UCSD-AML1 (cell line): ENCODE data around the gene COBL.

Experiments
- DNase-seq: peaks from one replicate; lab custom pipeline; 2025; ENCODE audit not compliant: unreplicated experiment; lab: John Stamatoyannopoulos, UW

Gene COBL

DNA sequence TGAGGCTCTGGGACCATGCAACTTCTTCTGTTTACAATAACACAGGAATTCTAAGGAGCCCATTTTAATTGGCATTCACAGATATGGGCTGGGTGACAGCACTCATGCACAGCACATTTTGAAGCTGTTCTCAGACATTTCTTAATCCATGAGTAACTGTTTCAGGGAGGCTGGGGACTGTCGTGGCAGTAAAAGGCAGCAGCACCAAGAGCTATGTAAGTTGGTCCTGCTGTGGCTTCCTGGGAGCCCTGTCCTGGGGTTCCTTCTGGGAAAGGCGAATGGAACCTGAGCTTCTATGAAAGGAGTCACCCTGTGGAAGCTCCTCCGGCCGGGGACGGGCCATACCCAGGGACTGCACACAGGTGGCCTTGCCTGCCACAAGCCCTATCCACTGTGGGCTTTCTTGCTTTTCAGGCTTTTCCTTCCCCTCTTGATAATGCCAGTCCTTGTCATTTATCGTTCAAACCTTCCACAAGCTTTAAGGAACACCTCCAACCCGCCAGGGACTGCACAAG is 40.5 kb downstream of the COBL start:
- no peak for DNase-seq

DNA sequence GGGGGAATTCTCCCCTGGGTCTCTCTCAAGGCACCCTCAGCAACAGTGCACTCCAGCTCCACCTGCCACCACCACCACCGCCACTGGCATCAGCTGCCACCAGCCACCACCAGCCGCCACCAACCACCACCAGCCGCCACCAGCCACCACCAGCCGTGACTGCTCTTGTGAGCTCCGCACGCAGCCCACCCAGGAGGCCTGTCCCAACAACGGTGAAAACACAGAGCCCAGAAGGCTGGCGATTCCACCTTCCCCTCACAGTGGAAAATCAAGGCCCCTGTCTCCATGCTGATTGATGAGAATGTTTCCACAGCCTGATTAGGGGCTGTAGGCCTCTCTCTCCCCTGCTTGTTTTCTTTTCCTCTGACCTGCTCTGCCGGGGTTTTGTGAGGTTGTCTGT is 41.1 kb downstream of the COBL start:
- DNase-seq: no peak

DNA sequence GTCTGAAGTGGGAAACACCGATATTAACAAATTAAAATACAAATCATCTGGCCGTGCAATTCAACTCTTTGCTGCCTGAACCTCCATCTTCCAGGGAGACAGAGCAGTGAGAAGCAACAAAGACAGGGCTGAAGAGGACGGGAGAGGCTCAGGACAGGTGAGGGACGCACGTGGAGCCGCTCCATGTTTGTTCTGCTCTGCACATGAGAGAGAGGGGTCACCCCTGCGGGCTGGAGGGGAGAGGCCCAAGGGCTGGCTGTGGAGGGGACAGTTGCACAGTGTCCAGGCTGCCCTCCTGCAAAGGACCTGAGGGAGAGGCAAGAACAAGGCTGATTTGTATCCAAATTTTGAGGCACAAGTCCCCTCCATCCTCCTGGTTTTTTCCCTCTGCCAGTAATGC is 41.7 kb downstream of the COBL start:
- no peak for DNase-seq

DNA sequence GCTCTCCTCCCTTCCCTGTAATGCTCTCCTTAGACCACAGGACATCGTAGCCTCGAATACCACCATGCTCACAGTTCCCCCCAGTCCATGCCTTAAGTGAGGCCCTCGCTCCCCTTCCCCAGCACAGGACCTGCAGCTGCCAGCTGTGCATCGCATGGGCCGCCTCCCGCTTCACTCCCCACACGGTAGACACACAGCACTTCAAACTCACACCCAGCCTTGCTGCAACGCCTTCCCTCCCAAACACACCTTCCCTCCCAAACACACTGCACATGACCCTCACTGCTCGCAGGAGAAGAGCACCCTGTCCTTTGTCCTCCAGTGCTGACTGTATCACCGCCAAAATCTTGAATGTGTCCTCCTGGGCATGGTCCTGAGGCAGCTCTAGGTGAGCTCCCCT is 42.6 kb downstream of the COBL start:
- no peak for DNase-seq

- no peak for DNase-seq
Observed at GRCh38 chr7:51273360-51273759, 43.2 kb downstream of the COBL start.

- no peak for DNase-seq
Observed at GRCh38 chr7:51270965-51271364, 45.6 kb downstream of the COBL start.

GRCh38 chr7:51269911-51270310 is 46.7 kb downstream of the COBL start:
- DNase-seq: no peak

GRCh38 chr7:51269321-51269720 is 47.3 kb downstream of the COBL start:
- no peak for DNase-seq

- DNase-seq: no peak
Observed at GRCh38 chr7:51268859-51269258, 47.8 kb downstream of the COBL start.

DNA sequence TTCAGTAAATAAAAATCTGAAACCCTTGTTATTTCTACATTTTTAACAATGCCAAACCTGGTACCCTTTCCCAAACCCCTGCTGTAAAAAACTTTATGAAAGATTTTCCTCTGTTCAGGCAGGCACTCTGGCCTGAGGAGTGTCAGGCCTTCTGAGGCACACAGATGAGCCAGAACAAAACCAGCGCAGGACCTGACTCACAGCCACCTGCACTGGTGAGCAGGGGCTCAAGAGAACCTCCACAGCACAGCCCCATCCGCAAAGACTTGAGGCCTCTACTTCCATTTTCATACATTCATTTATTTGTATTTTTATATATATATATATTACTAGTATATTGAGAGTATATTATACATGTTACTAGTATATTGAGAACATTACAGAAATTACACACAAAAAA is 49.4 kb downstream of the COBL start:
- DNase-seq: no peak

DNA sequence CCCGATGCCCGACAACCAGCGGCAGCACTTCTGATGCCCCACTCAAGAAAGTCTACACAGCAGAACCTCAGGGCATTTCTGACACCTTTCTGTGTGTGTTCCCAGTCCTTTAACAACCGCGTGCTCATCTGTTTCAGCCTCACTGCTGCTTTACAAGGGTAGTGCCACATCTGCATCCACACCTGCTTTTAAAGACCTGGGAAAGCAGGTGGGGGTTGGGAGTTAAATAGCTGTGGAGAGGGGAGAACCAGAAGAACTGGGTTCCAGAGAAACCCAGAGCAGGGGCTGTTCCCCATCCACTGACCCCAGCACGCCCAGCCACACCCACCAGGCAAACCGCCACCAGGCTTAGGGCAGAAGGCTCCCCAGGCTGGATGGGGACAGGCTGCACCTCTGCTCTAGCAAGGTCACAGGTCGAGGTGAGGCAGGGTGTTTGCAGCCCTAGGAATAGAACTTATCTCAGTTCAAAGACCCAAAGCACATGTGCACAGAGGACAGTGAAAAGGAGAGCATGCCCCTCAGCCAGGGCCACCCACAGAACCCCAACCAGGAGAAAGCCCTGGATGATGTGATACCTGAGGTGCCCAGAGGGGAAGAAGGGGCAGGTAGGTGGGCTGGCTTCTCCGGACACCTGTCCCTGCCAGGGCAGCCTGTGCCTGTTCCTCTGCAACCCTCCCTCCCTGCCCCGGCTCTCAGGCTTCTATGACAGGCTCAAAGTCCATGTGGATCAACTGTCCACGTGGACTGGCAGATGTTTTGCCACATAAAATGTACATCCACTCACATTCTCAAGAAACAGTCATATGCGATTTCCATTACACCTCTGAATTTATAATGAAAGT is 51.3 kb downstream of the COBL start:
- DNase-seq: no peak

DNA sequence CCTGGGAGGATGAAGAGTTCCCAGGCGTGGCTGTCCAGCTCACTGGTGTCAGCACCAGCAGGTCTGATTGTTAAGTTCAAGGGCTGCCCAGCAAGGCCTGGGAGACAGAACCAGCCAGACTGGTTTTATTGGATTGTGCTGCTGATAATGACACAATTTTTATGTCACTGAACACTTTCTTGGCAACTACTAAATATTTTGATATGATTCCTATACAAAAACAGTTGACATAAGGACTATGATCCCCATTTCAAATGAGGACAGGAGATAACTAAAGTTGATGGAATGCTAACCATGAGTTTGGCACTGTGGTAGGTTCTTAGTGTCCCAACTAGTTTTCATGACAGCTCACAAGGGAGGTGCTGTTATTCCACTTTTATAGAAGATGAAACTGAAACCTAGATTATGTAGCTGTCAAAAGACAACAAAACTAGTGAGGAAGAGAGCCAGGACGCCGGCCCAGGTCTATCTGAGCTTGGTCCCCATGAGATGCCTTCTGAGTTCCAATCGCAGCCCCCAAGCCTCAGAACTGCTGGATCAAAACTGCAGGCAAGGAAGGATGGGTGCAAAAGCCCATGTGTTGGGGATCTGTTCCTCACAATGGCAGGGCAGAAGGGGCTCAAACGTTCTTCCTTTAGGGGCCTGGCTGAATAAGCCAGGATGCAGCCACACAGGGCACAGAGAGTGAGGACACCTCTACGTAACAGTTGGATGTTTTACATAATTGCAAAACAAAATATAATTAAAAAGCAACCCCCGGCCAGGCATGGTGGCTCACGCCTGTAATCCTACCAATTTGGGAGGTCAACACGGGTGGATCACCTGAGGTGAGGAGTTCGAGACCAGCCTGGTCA is 52.8 kb downstream of the COBL start:
- DNase-seq: no peak

GRCh38 chr7:51262796-51263531 is 53.6 kb downstream of the COBL start:
- DNase-seq: no peak

- no peak for DNase-seq
Observed at GRCh38 chr7:51261950-51262795, 54.4 kb downstream of the COBL start.

- DNase-seq: no peak
Observed at GRCh38 chr7:51261117-51261835, 55.3 kb downstream of the COBL start.

GRCh38 chr7:51260516-51260915 is 56.1 kb downstream of the COBL start:
- no peak for DNase-seq

DNA sequence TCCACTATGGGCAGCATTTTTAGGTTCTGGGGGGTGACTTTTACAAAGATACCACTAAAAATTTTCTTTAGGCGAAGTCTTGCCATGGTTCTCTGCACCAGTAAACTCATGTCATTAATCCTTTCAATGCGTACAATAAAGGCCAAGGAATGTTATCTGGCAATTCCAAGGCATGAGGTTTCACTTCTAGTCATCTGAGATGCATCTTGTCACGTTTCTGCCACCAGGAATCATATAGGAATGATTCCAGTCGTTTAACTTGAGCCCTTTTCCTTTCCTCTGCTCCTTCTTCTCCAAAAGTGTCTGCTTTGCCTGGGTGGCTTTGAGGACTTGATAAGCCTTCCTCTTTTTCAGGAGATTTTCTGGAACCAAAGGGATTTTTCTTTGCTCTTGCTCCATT is 56.8 kb downstream of the COBL start:
- DNase-seq: no peak

GRCh38 chr7:51256916-51257315 is 59.7 kb downstream of the COBL start:
- DNase-seq: no peak

DNA sequence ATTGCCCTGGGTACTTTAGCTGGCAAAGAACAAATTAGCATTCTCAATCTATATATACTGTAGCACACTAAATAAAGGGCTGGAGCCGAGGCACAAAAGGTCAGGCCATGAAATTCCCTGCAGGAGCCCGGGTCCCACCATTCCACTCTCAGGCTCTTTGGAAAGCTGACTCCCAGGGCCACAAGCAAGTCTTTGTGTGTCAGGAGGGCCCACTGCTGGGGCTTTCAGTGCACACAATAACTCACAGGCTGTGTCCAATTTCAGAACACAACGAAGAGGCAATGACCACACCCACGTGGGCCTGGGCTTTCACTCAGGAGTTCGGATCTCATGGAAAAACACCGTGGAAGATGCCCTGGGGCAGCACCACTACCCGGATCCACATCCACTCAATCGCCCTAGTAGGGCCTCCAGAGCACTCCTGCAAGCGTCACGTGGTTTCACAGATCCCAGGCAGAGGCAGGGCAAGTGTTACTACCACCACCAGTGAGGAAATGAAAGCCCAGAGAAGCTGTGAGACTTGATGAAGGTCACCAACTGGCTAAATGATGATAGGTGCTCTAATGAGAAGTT is 60.3 kb downstream of the COBL start:
- DNase-seq: no peak
